ENCODE data around the gene ZDHHC18. TPM values are rescaled to one million over a fixed set of nuclear protein-coding genes. Genes with fewer than 3 reads are reported as not detected.

The ZDHHC18 gene
- total RNA-seq, 6 experiments from 2014 or later = 9.6 to 16.9 (median 14.1) TPM

- peaks cover 0 to 14% (median 0%) of the 10 kb centered on the region in 4 donors for H3K4me1 ChIP-seq
- no peaks in the 10 kb centered on the region for H3K27me3 ChIP-seq
- H3K9me3 ChIP-seq = no peaks in the 10 kb centered on the region
- peak; percentile 73 for TF ChIP-seq POLR2A (IDR thresholded peaks at IDR 0.05)
- TF ChIP-seq CTCF (IDR thresholded peaks at IDR 0.05) = no peak
- ATAC-seq (peak; percentile 94 to 97 (median 95)), DNase-seq (peak; percentile 84 to 88 (median 84))
- H3K27ac ChIP-seq = peak within 1 kb of the TSS; percentile 71 to 77 (median 73)
- intact Hi-C loops (cut with DNase I) = loop anchor here in 1 of 2 donors (5.0 kb wide), 1 partner anchor 38 kb away; no protein-coding TSS in a partner anchor
- 1% methylated on average over 27 of the region's 89 CpGs for WGBS (ENCODE audit: insufficient coverage, low coverage, low lambda C conversion rate, missing lambda C conversion rate)
- peak within 1 kb of the TSS; percentile 80 to 95 (median 95) for H3K4me3 ChIP-seq
- peaks cover 0 to 64% (median 22%) of the 10 kb centered on the region in 4 donors for H3K36me3 ChIP-seq
These were observed 63.3 kb downstream of the ZDHHC18 start, which contains the start of gene GPN2 for GRCh38 chr1:26889551-26890466. Gene GPN2, minus strand, starts transcription at chr1:26890283. Its CDS starts 187 bp downstream, at chr1:26890096.

- H3K4me3 ChIP-seq = peak overlapping the region; percentile 80 to 95 (median 95)
- 0% methylated on average over 12 of the region's 12 CpGs for WGBS (ENCODE audit: insufficient coverage, low coverage, low lambda C conversion rate, missing lambda C conversion rate)
- intact Hi-C loops (cut with DNase I) = no loop called here
- H3K9me3 ChIP-seq = no peaks in the 10 kb centered on the region
- no peak for DNase-seq
- H3K4me1 ChIP-seq = peaks cover 0 to 14% (median 0%) of the 10 kb centered on the region in 4 donors
- peak overlapping the region; percentile 71 to 77 (median 73) for H3K27ac ChIP-seq
- H3K27me3 ChIP-seq = no peaks in the 10 kb centered on the region
- H3K36me3 ChIP-seq = peaks cover 0 to 63% (median 20%) of the 10 kb centered on the region in 4 donors
- ATAC-seq = peak; percentile 34 to 47 (median 39)
- TF ChIP-seq POLR2A (IDR thresholded peaks at IDR 0.05) (no peak), CTCF (IDR thresholded peaks at IDR 0.05) (no peak)
These were observed 63.9 kb downstream of the ZDHHC18 start for GRCh38 chr1:26890467-26890796.

- intact Hi-C loops (cut with DNase I) = no loop called here
- H3K36me3 ChIP-seq = peaks cover 0 to 44% (median 15%) of the 10 kb centered on the region in 4 donors
These were observed 67.8 kb downstream of the ZDHHC18 start for GRCh38 chr1:26894263-26894662.

GRCh38 chr1:26897351-26897750 is 70.9 kb downstream of the ZDHHC18 start:
- intact Hi-C loops (cut with DNase I) = no loop called here
- Histone ChIP-seq H3K27ac (no peak overlapping the region), H3K4me1 (peaks cover 0 to 16% (median 3%) of the 10 kb centered on the region in 4 donors), H3K27me3 (no peaks in the 10 kb centered on the region), H3K9me3 (no peaks in the 10 kb centered on the region), H3K36me3 (peaks cover 0 to 41% (median 15%) of the 10 kb centered on the region in 4 donors), H3K4me3 (no peak overlapping the region)
- TF ChIP-seq CTCF (IDR thresholded peaks at IDR 0.05) (no peak), POLR2A (IDR thresholded peaks at IDR 0.05) (no peak)
- 91% methylated on average over 6 of the region's 9 CpGs for WGBS (ENCODE audit: insufficient coverage, low coverage, low lambda C conversion rate, missing lambda C conversion rate)
- ATAC-seq = no peak
- DNase-seq = no peak

More at GRCh38 chr1:26894263-26894662, 67.8 kb downstream of the ZDHHC18 start:
- no peaks in the 10 kb centered on the region for H3K27me3 ChIP-seq
- no peak for DNase-seq
- TF ChIP-seq POLR2A (IDR thresholded peaks at IDR 0.05) = no peak
- no peak for TF ChIP-seq CTCF (IDR thresholded peaks at IDR 0.05)
- no peak overlapping the region for H3K27ac ChIP-seq
- no peak for ATAC-seq
- no peak overlapping the region for H3K4me3 ChIP-seq
- peaks cover 0 to 14% (median 2%) of the 10 kb centered on the region in 4 donors for H3K4me1 ChIP-seq
- 81% methylated on average over 4 of the region's 13 CpGs for WGBS (ENCODE audit: insufficient coverage, low coverage, low lambda C conversion rate, missing lambda C conversion rate)
- no peaks in the 10 kb centered on the region for H3K9me3 ChIP-seq
